ENCODE data around the gene PAIP2.

- TF ChIP-seq EP300 (IDR thresholded peaks at IDR 0.05) (no peak), CTCF (IDR thresholded peaks at IDR 0.05) (no peak)
Observed at GRCh38 chr5:139361835-139362429, 20.3 kb downstream of the PAIP2 start.
